ENCODE data around the gene CHPT1.

CHPT1 gene

GRCh38 chr12:101777978-101778377 is 80.5 kb downstream of the CHPT1 start:
- TF ChIP-seq CTCF (IDR thresholded peaks at IDR 0.05; ENCODE audit: insufficient read depth, low read depth, low read length, missing control alignments), result no peak
- no peak overlapping the region for H3K4me3 ChIP-seq (ENCODE audit: low read length)
- no peak for DNase-seq (ENCODE audit: low read depth)
